T-helper 1 cell treated with Interleukin-12 subunit alpha and Interleukin-12 subunit beta and Interleukin-4 antibody, amounts not matched to agents 30 ng/mL and 1 ng/mL, for 36 hours (primary cell): ENCODE measurements around the gene ONECUT1. TPM values are rescaled to one million over a fixed set of nuclear protein-coding genes. Genes with fewer than 3 reads are reported as not detected.

ENCODE experiments used
- intact Hi-C: fragments of 100-400 bp; cut with micrococcal nuclease; formaldehyde crosslinking; loops from one replicate; pipeline ENCODE4 v1.15.1; 2024
- total RNA-seq: library from RNA; stranded (reverse); gene quantifications from 2 replicates; pipeline ENCODE4 v1.2.3, GENCODE V29; 2022

The ONECUT1 gene
- total RNA-seq, 1 donor from 2014 or later = not detected

- intact Hi-C loops = no loop called here
Measured at GRCh38 chr15:52797625-52798501, 7.7 kb upstream of the ONECUT1 start.

- intact Hi-C loops = no loop called here
Measured at GRCh38 chr15:52796753-52797520, 6.8 kb upstream of the ONECUT1 start.

- intact Hi-C loops = no loop called here
Measured at GRCh38 chr15:52796228-52796521, 6.0 kb upstream of the ONECUT1 start.

- intact Hi-C loops = no loop called here
Measured at GRCh38 chr15:52795464-52796227, 5.5 kb upstream of the ONECUT1 start.

- intact Hi-C loops = no loop called here
Measured at GRCh38 chr15:52794665-52795463, 4.7 kb upstream of the ONECUT1 start.

- intact Hi-C loops = no loop called here
Measured at GRCh38 chr15:52791776-52792175, 1.6 kb upstream of the ONECUT1 start.

- intact Hi-C loops = loop anchor here (1.0 kb wide), 1 partner anchor 11 kb away; no protein-coding TSS in a partner anchor
Measured at GRCh38 chr15:52790941-52791751, 1.0 kb upstream of the ONECUT1 start.

GRCh38 chr15:52789601-52790168 is 451 bp downstream of the ONECUT1 start:
- intact Hi-C loops = loop anchor here (1.0 kb wide), 1 partner anchor 9 kb away; no protein-coding TSS in a partner anchor

- intact Hi-C loops = no loop called here
Measured at GRCh38 chr15:52789008-52789600, 1.0 kb downstream of the ONECUT1 start.

- intact Hi-C loops = no loop called here
Measured at GRCh38 chr15:52788099-52788986, 1.8 kb downstream of the ONECUT1 start.

GRCh38 chr15:52787549-52788098 is 2.5 kb downstream of the ONECUT1 start:
- intact Hi-C loops = no loop called here

GRCh38 chr15:52787123-52787503 is 3.0 kb downstream of the ONECUT1 start:
- intact Hi-C loops = no loop called here

GRCh38 chr15:52786436-52787122 is 3.6 kb downstream of the ONECUT1 start:
- intact Hi-C loops = no loop called here

GRCh38 chr15:52785672-52786406 is 4.3 kb downstream of the ONECUT1 start:
- intact Hi-C loops = no loop called here

- intact Hi-C loops = loop anchor here (1.0 to 5.0 kb wide), 2 partner anchors 14 to 802 kb away; no protein-coding TSS in a partner anchor
Measured at GRCh38 chr15:52784799-52785671, 5.1 kb downstream of the ONECUT1 start.
